ENCODE results near the gene CDH4. TPM values are rescaled to one million over a fixed set of nuclear protein-coding genes. Genes with fewer than 3 reads are reported as not detected.

The CDH4 gene
- total and polyA plus RNA-seq, 4 donors, result 5.8 to 24.1 (median 17.1) TPM

GRCh38 chr20:61430228-61430624, 178.2 kb downstream of the CDH4 start:
- Histone ChIP-seq H3K27ac (ENCODE audit: low read depth, low read length) (no peak overlapping the region), H3K9me3 (ENCODE audit: control insufficient read depth, insufficient read depth, low read length) (no peaks in the 10 kb centered on the region), H3K27me3 (ENCODE audit: control insufficient read depth, insufficient read depth, low read length) (no peaks in the 10 kb centered on the region), H3K36me3 (ENCODE audit: control insufficient read depth, insufficient read depth, low read length) (no peaks in the 10 kb centered on the region), H3K4me1 (ENCODE audit: control insufficient read depth, insufficient read depth, low read length) (peaks cover 31% of the 10 kb centered on the region), H3K4me3 (ENCODE audit: low read depth, low read length) (no peak overlapping the region)
- WGBS (ENCODE audit: insufficient coverage), result 35% methylated on average over 8 of the region's 11 CpGs
- DNase-seq (ENCODE audit: low read depth in 4 of 6, low spot score in 6 of 6), result peak in 1 of 6 donors; percentile 92

DNA sequence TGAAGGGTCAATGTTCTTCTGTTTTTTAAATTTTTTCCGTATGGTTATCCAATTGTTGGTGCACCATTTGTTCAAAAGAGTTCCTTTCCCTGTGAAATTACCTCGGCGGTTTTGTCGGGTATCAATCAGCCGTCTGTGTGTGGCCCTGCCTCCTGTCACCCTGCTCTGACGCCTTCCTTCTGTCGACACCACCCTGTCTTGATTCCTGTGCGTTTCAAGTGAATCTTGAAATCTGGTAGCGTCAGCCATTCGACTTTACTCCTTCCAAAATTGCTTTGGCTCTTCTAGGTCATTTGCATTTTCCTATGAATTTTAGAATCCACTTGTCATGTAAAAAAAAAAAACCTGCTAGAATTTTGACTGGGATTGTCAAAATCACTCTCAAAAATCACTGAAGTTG, 181.1 kb downstream of the CDH4 start:
- DNase-seq (ENCODE audit: low read depth in 4 of 6, low spot score in 6 of 6), result peak in 1 of 6 donors; percentile 85
- Histone ChIP-seq H3K4me1 (ENCODE audit: control insufficient read depth, insufficient read depth, low read length) (peaks cover 56% of the 10 kb centered on the region), H3K27me3 (ENCODE audit: control insufficient read depth, insufficient read depth, low read length) (no peaks in the 10 kb centered on the region), H3K9me3 (ENCODE audit: control insufficient read depth, insufficient read depth, low read length) (no peaks in the 10 kb centered on the region), H3K36me3 (ENCODE audit: control insufficient read depth, insufficient read depth, low read length) (no peaks in the 10 kb centered on the region), H3K4me3 (ENCODE audit: low read depth, low read length) (no peak overlapping the region), H3K27ac (ENCODE audit: low read depth, low read length) (no peak overlapping the region)
- 74% methylated on average over 9 of the region's 10 CpGs for WGBS (ENCODE audit: insufficient coverage)

GRCh38 chr20:61433816-61434215, 181.8 kb downstream of the CDH4 start:
- Histone ChIP-seq H3K4me1 (ENCODE audit: control insufficient read depth, insufficient read depth, low read length) (peaks cover 56% of the 10 kb centered on the region), H3K36me3 (ENCODE audit: control insufficient read depth, insufficient read depth, low read length) (no peaks in the 10 kb centered on the region), H3K27me3 (ENCODE audit: control insufficient read depth, insufficient read depth, low read length) (no peaks in the 10 kb centered on the region), H3K27ac (ENCODE audit: low read depth, low read length) (no peak overlapping the region), H3K9me3 (ENCODE audit: control insufficient read depth, insufficient read depth, low read length) (no peaks in the 10 kb centered on the region), H3K4me3 (ENCODE audit: low read depth, low read length) (no peak overlapping the region)
- DNase-seq (ENCODE audit: low read depth in 4 of 6, low spot score in 6 of 6), result no peak
- 72% methylated on average over 8 of the region's 9 CpGs for WGBS (ENCODE audit: insufficient coverage)

DNA sequence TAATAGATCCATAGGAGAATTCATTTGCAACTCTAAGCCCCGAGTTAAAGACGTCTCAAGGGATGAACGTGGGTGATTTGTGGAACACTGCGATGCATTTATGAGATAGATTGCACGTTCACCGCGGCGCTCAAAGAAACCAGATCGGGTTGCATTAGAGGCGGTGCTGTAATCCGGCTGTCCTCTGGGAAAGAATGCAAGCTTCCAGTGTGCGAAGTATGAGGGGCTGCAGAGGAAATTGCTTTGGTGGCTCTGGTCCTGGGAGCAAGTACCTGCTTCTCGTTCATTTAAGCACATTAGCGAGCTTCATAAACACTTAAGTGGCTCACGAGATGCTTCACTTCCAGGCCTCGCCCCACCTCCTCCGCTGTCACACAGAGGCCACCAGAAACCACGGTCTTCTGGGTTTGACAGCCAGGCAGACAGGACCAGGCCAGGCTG, 182.3 kb downstream of the CDH4 start:
- peaks cover 56% of the 10 kb centered on the region for H3K4me1 ChIP-seq (ENCODE audit: control insufficient read depth, insufficient read depth, low read length)
- H3K36me3 ChIP-seq (ENCODE audit: control insufficient read depth, insufficient read depth, low read length), result no peaks in the 10 kb centered on the region
- WGBS (ENCODE audit: insufficient coverage), result 28% methylated on average over 18 of the region's 18 CpGs
- H3K27ac ChIP-seq (ENCODE audit: low read depth, low read length), result no peak overlapping the region
- no peaks in the 10 kb centered on the region for H3K9me3 ChIP-seq (ENCODE audit: control insufficient read depth, insufficient read depth, low read length)
- no peak overlapping the region for H3K4me3 ChIP-seq (ENCODE audit: low read depth, low read length)
- peak in 2 of 6 donors; percentile 56 to 88 for DNase-seq (ENCODE audit: low read depth in 4 of 6, low spot score in 6 of 6)
- no peaks in the 10 kb centered on the region for H3K27me3 ChIP-seq (ENCODE audit: control insufficient read depth, insufficient read depth, low read length)

DNA sequence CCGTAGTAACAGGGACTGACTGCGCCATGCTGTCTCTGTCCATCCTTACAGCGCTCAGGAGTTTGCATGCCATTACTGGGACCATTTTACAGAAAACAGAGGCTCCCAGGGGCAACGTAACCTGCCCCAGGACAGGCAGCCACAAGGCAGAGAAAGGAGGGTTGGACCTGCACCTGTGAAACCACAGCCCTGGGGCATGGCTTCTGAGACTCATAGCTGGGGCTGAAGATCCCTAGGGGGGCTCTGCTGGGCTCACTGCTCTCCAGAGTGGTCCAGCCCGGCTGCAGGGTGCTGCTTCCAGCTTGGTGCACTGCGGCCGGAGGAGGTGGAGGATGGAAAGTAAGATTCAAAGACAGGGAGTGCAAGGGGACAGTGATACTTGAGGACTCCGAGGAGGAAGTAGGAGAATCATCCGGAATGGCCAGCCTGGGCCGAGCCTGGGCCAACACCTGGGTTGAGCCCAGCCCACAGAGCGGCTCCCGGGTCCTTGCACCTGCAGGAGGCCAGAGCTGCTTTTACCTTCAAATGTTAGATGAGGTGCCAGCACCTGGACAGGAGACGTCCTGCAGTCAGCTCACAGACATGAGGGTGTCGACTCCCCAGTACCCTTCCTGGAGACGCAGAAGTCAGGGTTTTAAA, 183.2 kb downstream of the CDH4 start:
- peak overlapping the region; percentile 0 for H3K27ac ChIP-seq (ENCODE audit: low read depth, low read length)
- H3K4me1 ChIP-seq (ENCODE audit: control insufficient read depth, insufficient read depth, low read length), result peaks cover 51% of the 10 kb centered on the region
- H3K27me3 ChIP-seq (ENCODE audit: control insufficient read depth, insufficient read depth, low read length), result no peaks in the 10 kb centered on the region
- 85% methylated on average over 15 of the region's 15 CpGs for WGBS (ENCODE audit: insufficient coverage)
- no peaks in the 10 kb centered on the region for H3K9me3 ChIP-seq (ENCODE audit: control insufficient read depth, insufficient read depth, low read length)
- DNase-seq (ENCODE audit: low read depth in 4 of 6, low spot score in 6 of 6), result no peak
- H3K36me3 ChIP-seq (ENCODE audit: control insufficient read depth, insufficient read depth, low read length), result no peaks in the 10 kb centered on the region
- H3K4me3 ChIP-seq (ENCODE audit: low read depth, low read length), result no peak overlapping the region

- no peak overlapping the region for H3K4me3 ChIP-seq (ENCODE audit: low read depth, low read length)
- no peaks in the 10 kb centered on the region for H3K36me3 ChIP-seq (ENCODE audit: control insufficient read depth, insufficient read depth, low read length)
- no peak overlapping the region for H3K27ac ChIP-seq (ENCODE audit: low read depth, low read length)
- H3K4me1 ChIP-seq (ENCODE audit: control insufficient read depth, insufficient read depth, low read length), result peaks cover 49% of the 10 kb centered on the region
- WGBS (ENCODE audit: insufficient coverage), result 61% methylated on average over 3 of the region's 3 CpGs
- H3K27me3 ChIP-seq (ENCODE audit: control insufficient read depth, insufficient read depth, low read length), result no peaks in the 10 kb centered on the region
- no peaks in the 10 kb centered on the region for H3K9me3 ChIP-seq (ENCODE audit: control insufficient read depth, insufficient read depth, low read length)
- DNase-seq (ENCODE audit: low read depth in 4 of 6, low spot score in 6 of 6), result no peak
Measured at GRCh38 chr20:61435823-61436220, 183.8 kb downstream of the CDH4 start.

GRCh38 chr20:61436283-61436666, 184.2 kb downstream of the CDH4 start:
- Histone ChIP-seq H3K27me3 (ENCODE audit: control insufficient read depth, insufficient read depth, low read length) (no peaks in the 10 kb centered on the region), H3K36me3 (ENCODE audit: control insufficient read depth, insufficient read depth, low read length) (no peaks in the 10 kb centered on the region), H3K4me1 (ENCODE audit: control insufficient read depth, insufficient read depth, low read length) (peaks cover 48% of the 10 kb centered on the region), H3K27ac (ENCODE audit: low read depth, low read length) (peak overlapping the region; percentile 70), H3K9me3 (ENCODE audit: control insufficient read depth, insufficient read depth, low read length) (no peaks in the 10 kb centered on the region), H3K4me3 (ENCODE audit: low read depth, low read length) (no peak overlapping the region)
- DNase-seq (ENCODE audit: low read depth in 4 of 6, low spot score in 6 of 6), result peak in 1 of 6 donors; percentile 22
- 17% methylated on average over 1 of the region's 2 CpGs for WGBS (ENCODE audit: insufficient coverage)

GRCh38 chr20:61436667-61437279, 184.7 kb downstream of the CDH4 start:
- 26% methylated on average over 6 of the region's 8 CpGs for WGBS (ENCODE audit: insufficient coverage)
- H3K27ac ChIP-seq (ENCODE audit: low read depth, low read length), result peak overlapping the region; percentile 70

GRCh38 chr20:61437280-61438206, 185.5 kb downstream of the CDH4 start:
- peaks cover 48% of the 10 kb centered on the region for H3K4me1 ChIP-seq (ENCODE audit: control insufficient read depth, insufficient read depth, low read length)
- no peaks in the 10 kb centered on the region for H3K36me3 ChIP-seq (ENCODE audit: control insufficient read depth, insufficient read depth, low read length)
- no peaks in the 10 kb centered on the region for H3K9me3 ChIP-seq (ENCODE audit: control insufficient read depth, insufficient read depth, low read length)
- DNase-seq (ENCODE audit: low read depth in 4 of 6, low spot score in 6 of 6), result peak in 3 of 6 donors; percentile 29 to 94 (median 86)
- 23% methylated on average over 25 of the region's 28 CpGs for WGBS (ENCODE audit: insufficient coverage)
- no peak overlapping the region for H3K4me3 ChIP-seq (ENCODE audit: low read depth, low read length)
- H3K27ac ChIP-seq (ENCODE audit: low read depth, low read length), result peak overlapping the region; percentile 70
- H3K27me3 ChIP-seq (ENCODE audit: control insufficient read depth, insufficient read depth, low read length), result no peaks in the 10 kb centered on the region

More at GRCh38 chr20:61436667-61437279, 184.7 kb downstream of the CDH4 start:
- Histone ChIP-seq H3K9me3 (ENCODE audit: control insufficient read depth, insufficient read depth, low read length) (no peaks in the 10 kb centered on the region), H3K36me3 (ENCODE audit: control insufficient read depth, insufficient read depth, low read length) (no peaks in the 10 kb centered on the region), H3K27me3 (ENCODE audit: control insufficient read depth, insufficient read depth, low read length) (no peaks in the 10 kb centered on the region), H3K4me3 (ENCODE audit: low read depth, low read length) (no peak overlapping the region), H3K4me1 (ENCODE audit: control insufficient read depth, insufficient read depth, low read length) (peaks cover 48% of the 10 kb centered on the region)
- DNase-seq (ENCODE audit: low read depth in 4 of 6, low spot score in 6 of 6), result peak in 4 of 6 donors; percentile 33 to 87 (median 64)
